CD4-positive, alpha-beta memory T cell (primary cell): ENCODE measurements around the gene PDZK1IP1. TPM values are rescaled to one million over a fixed set of nuclear protein-coding genes. Genes with fewer than 3 reads are reported as not detected.
"Not testable (repeated sequence)": the region's sequence is repeated elsewhere in the genome, so short reads cannot be mapped to it uniquely, and the experiment has no call there.

Experiments
- CTCF ChIA-PET: fragments of 350-600 bp; sonication (Branson Sonifier 250); formaldehyde crosslinking; loops from one replicate; lab custom pipeline; 2021; ENCODE audit warnings: inconsistent platforms; ENCODE audit not compliant: partially characterized antibody; lab: Charles Lee
- POLR2A ChIA-PET: fragments of 350-600 bp; sonication (Branson Sonifier 250); formaldehyde crosslinking; loops from one replicate; lab custom pipeline; 2021; ENCODE audit not compliant: partially characterized antibody; lab: Charles Lee
- DNase-seq, 5 donors: peaks; one replicate each; pipeline versions ENCODE4 v3.0.0 to v3.0.0-alpha.2; 2020 to 2022; ENCODE audit warnings: mixed read lengths in 1 of 5
- H3K27ac ChIP-seq: one replicate; pipeline ENCODE4 v1.7.0; 2013; ENCODE audit warnings: low read depth, low read length
- H3K27me3 ChIP-seq: 2 replicates; pipeline ENCODE4 v1.7.0; 2013; ENCODE audit warnings: mild to moderate bottlenecking, low read length, moderate library complexity; ENCODE audit not compliant: insufficient read depth
- H3K36me3 ChIP-seq: 2 replicates; pipeline ENCODE4 v1.7.0; 2013; ENCODE audit warnings: mild to moderate bottlenecking, low read length, moderate library complexity; ENCODE audit not compliant: insufficient read depth
- H3K4me1 ChIP-seq: 2 replicates; pipeline ENCODE4 v1.7.0; 2013; ENCODE audit warnings: mild to moderate bottlenecking, low read length, moderate library complexity; ENCODE audit not compliant: insufficient read depth
- H3K4me3 ChIP-seq, 2 donors: one replicate each; pipeline ENCODE4 v1.7.0; 2013; ENCODE audit warnings: low read length in 2 of 2, mild to moderate bottlenecking in 1 of 2
- H3K9me3 ChIP-seq, 2 donors: one replicate each; pipeline ENCODE4 v1.7.0; 2013; ENCODE audit warnings: low read length in 2 of 2, control low read depth in 1 of 2; ENCODE audit not compliant: control insufficient read depth in 1 of 2
- H3K27ac Mint-ChIP-seq, 7 donors: one replicate each; pipeline ENCODE4 v1.8.0; 2020 to 2021; ENCODE audit warnings: mixed read lengths in 7 of 7, mild to moderate bottlenecking in 6 of 7, inconsistent platforms in 3 of 7, moderate library complexity in 3 of 7
- H3K27me3 Mint-ChIP-seq, 2 donors: one replicate each; pipeline ENCODE4 v1.8.0; 2020 to 2021; ENCODE audit warnings: mixed read lengths in 2 of 2
- H3K36me3 Mint-ChIP-seq, 2 donors: one replicate each; pipeline ENCODE4 v1.8.0; 2020 to 2021; ENCODE audit warnings: mixed read lengths in 2 of 2, inconsistent platforms in 1 of 2, mild to moderate bottlenecking in 1 of 2
- H3K4me1 Mint-ChIP-seq, 4 donors: one replicate each; pipeline ENCODE4 v1.8.0; 2020 to 2021; ENCODE audit warnings: mixed read lengths in 4 of 4, mild to moderate bottlenecking in 1 of 4
- H3K4me3 Mint-ChIP-seq, 8 donors: one replicate each; pipeline ENCODE4 v1.8.0; 2020 to 2021; ENCODE audit warnings: mixed read lengths in 8 of 8, mild to moderate bottlenecking in 7 of 8, moderate library complexity in 6 of 8, inconsistent platforms in 3 of 8
- H3K9me3 Mint-ChIP-seq, 8 donors: one replicate each; pipeline ENCODE4 v1.8.0; 2020 to 2021; ENCODE audit warnings: mixed read lengths in 8 of 8, mild to moderate bottlenecking in 5 of 8, inconsistent platforms in 3 of 8, moderate library complexity in 1 of 8
- intact Hi-C: fragments of 100-400 bp; cut with micrococcal nuclease; formaldehyde crosslinking; loops from one replicate; pipeline ENCODE4 v1.15.1; 2023
- polyA plus RNA-seq, 2 donors: library from polyadenylated mRNA; unstranded; fragments of 300-500 nt; fragmentation: Illumina TruSeq; gene quantifications; one replicate each; pipeline ENCODE4 v1.2.3, GENCODE V29; 2021
- total RNA-seq, 2 experiments: library from RNA; stranded (reverse); gene quantifications; one replicate each; pipeline ENCODE4 v1.2.3, GENCODE V29; 2021

Gene PDZK1IP1
- total and polyA plus RNA-seq, 4 experiments from 2014 or later: not detected

DNA sequence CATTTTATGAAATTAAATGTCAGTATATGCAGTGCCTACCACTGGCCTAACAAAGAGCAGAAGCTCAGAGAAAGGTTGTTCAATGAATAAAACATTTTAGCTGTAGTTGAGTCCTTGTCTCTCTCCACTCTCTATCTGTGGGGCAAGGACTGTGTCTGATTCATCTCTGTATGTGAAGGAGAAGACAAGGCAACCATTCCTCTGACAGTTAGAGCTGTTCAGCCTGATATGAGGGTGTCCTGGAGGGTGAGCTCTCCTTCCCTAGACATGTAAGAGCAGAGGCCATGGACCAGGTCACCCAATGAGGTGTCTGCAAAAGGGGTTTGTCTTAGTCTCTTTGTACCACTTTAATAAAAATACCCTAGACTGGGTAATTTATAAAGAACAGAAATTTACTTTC, 4.5 kb upstream of the PDZK1IP1 start:
- Mint-ChIP-seq H3K27ac (no peak overlapping the region), H3K9me3 (peaks cover 0 to 2% (median 0%) of the 10 kb centered on the region in 8 donors), H3K4me1 (peaks cover 0 to 4% (median 4%) of the 10 kb centered on the region in 4 donors), H3K36me3 (no peaks in the 10 kb centered on the region), H3K4me3 (no peak overlapping the region), H3K27me3 (peaks cover 23 to 25% of the 10 kb centered on the region in 2 donors)
- H3K4me3 ChIP-seq: no peak overlapping the region
- no peak overlapping the region for H3K27ac ChIP-seq
- ChIA-PET POLR2A (no interaction called here), CTCF (interaction anchor here (0.9 to 8.8 kb wide), 15 partner anchors 8 to 517 kb away, joined by 3 to 169 read pairs (median 4); no protein-coding TSS in a partner anchor)
- no peak for DNase-seq
- intact Hi-C loops: loop anchor here (5.0 kb wide), 1 partner anchor 533 kb away; no protein-coding TSS in a partner anchor
- H3K4me1 ChIP-seq: no peaks in the 10 kb centered on the region
- no peaks in the 10 kb centered on the region for H3K9me3 ChIP-seq
- H3K27me3 ChIP-seq: no peaks in the 10 kb centered on the region
- H3K36me3 ChIP-seq: no peaks in the 10 kb centered on the region

- DNase-seq, H3K36me3 Mint-ChIP-seq, H3K27ac ChIP-seq, H3K27me3 ChIP-seq, POLR2A ChIA-PET, H3K9me3 Mint-ChIP-seq, H3K9me3 ChIP-seq, H3K4me1 ChIP-seq, H3K4me3 ChIP-seq, H3K4me3 Mint-ChIP-seq, H3K4me1 Mint-ChIP-seq, H3K36me3 ChIP-seq: not testable (repeated sequence)
- peaks cover 15 to 17% of the 10 kb centered on the region in 2 donors for H3K27me3 Mint-ChIP-seq
- H3K27ac Mint-ChIP-seq: peak overlapping the region in 1 of 7 donors; percentile 26
- intact Hi-C loops: loop anchor here (1.0 to 5.0 kb wide), 5 partner anchors 70 to 534 kb away; no protein-coding TSS in a partner anchor
- CTCF ChIA-PET: interaction anchor here (0.6 to 8.8 kb wide), 29 partner anchors 9 to 533 kb away, joined by 3 to 169 read pairs (median 4); partner anchors contain the start of gene FOXD2
Observed at GRCh38 chr1:47193496-47193895, 3.7 kb upstream of the PDZK1IP1 start.

DNA sequence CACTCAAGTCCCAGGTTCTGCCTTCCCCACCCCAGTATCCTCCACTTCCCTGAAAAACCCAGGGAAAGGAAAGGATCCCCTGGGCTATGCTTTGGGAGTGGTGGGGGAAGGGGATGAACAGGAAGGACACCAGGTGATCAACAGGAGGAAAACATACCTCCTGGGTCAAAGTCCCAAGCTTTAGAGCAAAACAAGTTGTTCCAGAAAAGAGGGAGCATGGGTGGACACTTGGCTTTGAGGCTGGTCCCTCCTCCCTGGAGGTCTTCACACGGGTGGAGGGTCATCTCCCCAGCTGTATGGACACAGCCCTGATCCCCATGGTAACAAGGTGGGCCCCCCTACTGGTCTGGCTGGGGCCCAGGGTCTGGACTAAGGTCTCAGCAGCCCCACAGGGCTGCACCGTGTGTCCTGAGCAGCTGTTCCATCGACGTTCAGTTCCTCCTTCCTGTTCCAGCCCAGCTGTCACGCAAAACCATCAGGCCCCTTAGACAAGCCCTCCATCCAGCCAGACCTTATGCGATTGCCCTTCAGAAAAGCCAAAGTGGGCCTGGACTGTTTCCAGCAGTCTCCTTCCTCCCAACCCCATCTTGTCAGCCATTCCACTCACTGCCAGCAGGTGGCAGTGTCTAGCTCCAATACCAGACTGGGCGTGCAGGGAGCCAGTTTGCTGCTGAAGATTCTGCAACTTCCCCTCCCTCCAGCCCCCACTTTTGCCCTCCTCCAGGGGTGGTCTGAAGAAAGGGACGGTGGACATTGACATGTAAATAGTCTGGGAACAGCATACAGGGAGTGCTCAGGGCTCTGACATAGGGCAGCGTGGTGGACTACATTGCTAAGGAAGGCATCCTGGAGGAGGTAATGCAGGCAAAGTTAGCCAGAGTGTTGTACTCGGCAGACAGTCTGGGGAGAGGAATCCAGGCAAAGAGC, 2.9 kb upstream of the PDZK1IP1 start:
- Mint-ChIP-seq H3K4me3 (no peak overlapping the region), H3K9me3 (no peaks in the 10 kb centered on the region), H3K4me1 (peaks cover 0 to 4% (median 4%) of the 10 kb centered on the region in 4 donors), H3K36me3 (no peaks in the 10 kb centered on the region), H3K27ac (no peak overlapping the region), H3K27me3 (peaks cover 7 to 9% of the 10 kb centered on the region in 2 donors)
- Histone ChIP-seq H3K36me3 (no peaks in the 10 kb centered on the region), H3K9me3 (no peaks in the 10 kb centered on the region), H3K4me3 (no peak overlapping the region), H3K27ac (no peak overlapping the region), H3K4me1 (no peaks in the 10 kb centered on the region), H3K27me3 (no peaks in the 10 kb centered on the region)
- intact Hi-C loops: loop anchor here (1.0 to 5.0 kb wide), 5 partner anchors 71 to 535 kb away; no protein-coding TSS in a partner anchor
- DNase-seq: peak; percentile 42 to 59 (median 53)
- ChIA-PET POLR2A (interaction anchor here (0.8 kb wide), 1 partner anchor 14 kb away, joined by 4 read pairs; no protein-coding TSS in a partner anchor), CTCF (interaction anchor here (0.6 to 8.8 kb wide), 29 partner anchors 10 to 534 kb away, joined by 3 to 169 read pairs (median 3); partner anchors contain the start of gene FOXD2)

- no peaks in the 10 kb centered on the region for H3K36me3 ChIP-seq
- peak overlapping the region in 1 of 7 donors; percentile 54 for H3K27ac Mint-ChIP-seq
- H3K27me3 ChIP-seq: no peaks in the 10 kb centered on the region
- no peak overlapping the region for H3K4me3 Mint-ChIP-seq
- CTCF ChIA-PET: interaction anchor here (1.0 to 8.8 kb wide), 10 partner anchors 10 to 534 kb away, joined by 3 to 169 read pairs (median 14); no protein-coding TSS in a partner anchor
- no peak overlapping the region for H3K27ac ChIP-seq
- DNase-seq: no peak
- no peaks in the 10 kb centered on the region for H3K4me1 ChIP-seq
- H3K27me3 Mint-ChIP-seq: peaks cover 6 to 8% of the 10 kb centered on the region in 2 donors
- no peaks in the 10 kb centered on the region for H3K9me3 ChIP-seq
- H3K36me3 Mint-ChIP-seq: no peaks in the 10 kb centered on the region
- POLR2A ChIA-PET: interaction anchor here (0.8 kb wide), 1 partner anchor 13 kb away, joined by 4 read pairs; no protein-coding TSS in a partner anchor
- intact Hi-C loops: loop anchor here (5.0 kb wide), 1 partner anchor 535 kb away; no protein-coding TSS in a partner anchor
- H3K4me3 ChIP-seq: no peak overlapping the region
- no peaks in the 10 kb centered on the region for H3K9me3 Mint-ChIP-seq
- H3K4me1 Mint-ChIP-seq: peaks cover 0 to 4% (median 4%) of the 10 kb centered on the region in 4 donors
Observed at GRCh38 chr1:47191940-47192457, 2.2 kb upstream of the PDZK1IP1 start.

DNA sequence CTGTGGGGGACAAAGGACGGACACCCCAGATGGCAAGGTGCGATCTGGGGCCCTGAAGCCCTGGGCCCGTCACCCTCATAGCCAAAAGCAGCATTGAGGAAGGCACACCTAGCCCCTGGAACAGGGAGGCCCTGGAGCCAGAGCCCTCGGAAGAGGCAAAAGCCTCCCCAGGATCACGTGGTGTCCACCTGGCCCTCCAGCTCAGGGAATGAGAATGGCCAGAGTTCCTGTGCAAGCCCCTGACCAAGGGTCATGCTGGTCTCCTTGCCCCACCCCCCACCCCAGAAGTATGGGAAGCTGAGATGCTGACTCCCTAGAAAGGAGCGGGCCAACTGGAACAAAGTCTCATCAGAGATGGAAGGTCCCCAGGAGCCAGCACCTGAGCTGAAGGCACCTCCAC, 1.0 kb upstream of the PDZK1IP1 start:
- ChIA-PET POLR2A (no interaction called here), CTCF (interaction anchor here (1.4 to 8.8 kb wide), 4 partner anchors 12 to 535 kb away, joined by 7 to 169 read pairs (median 40); no protein-coding TSS in a partner anchor)
- no peak for DNase-seq
- H3K4me1 Mint-ChIP-seq: peaks cover 0 to 4% (median 4%) of the 10 kb centered on the region in 4 donors
- no peaks in the 10 kb centered on the region for H3K9me3 Mint-ChIP-seq
- H3K9me3 ChIP-seq: no peaks in the 10 kb centered on the region
- intact Hi-C loops: loop anchor here (5.0 kb wide), 1 partner anchor 536 kb away; no protein-coding TSS in a partner anchor
- H3K27me3 ChIP-seq: no peaks in the 10 kb centered on the region
- H3K27ac ChIP-seq: no peak overlapping the region
- no peak overlapping the region for H3K27ac Mint-ChIP-seq
- H3K36me3 Mint-ChIP-seq: no peaks in the 10 kb centered on the region
- no peaks in the 10 kb centered on the region for H3K4me1 ChIP-seq
- no peaks in the 10 kb centered on the region for H3K36me3 ChIP-seq
- peaks cover 6% of the 10 kb centered on the region in 2 donors for H3K27me3 Mint-ChIP-seq
- no peak overlapping the region for H3K4me3 Mint-ChIP-seq
- no peak overlapping the region for H3K4me3 ChIP-seq

GRCh38 chr1:47190509-47190855, 646 bp upstream of the PDZK1IP1 start:
- H3K9me3 Mint-ChIP-seq: no peaks in the 10 kb centered on the region
- no peaks in the 10 kb centered on the region for H3K36me3 ChIP-seq
- no peak overlapping the region for H3K4me3 ChIP-seq
- H3K4me1 Mint-ChIP-seq: peaks cover 0 to 4% (median 4%) of the 10 kb centered on the region in 4 donors
- CTCF ChIA-PET: interaction anchor here (0.9 to 8.8 kb wide), 3 partner anchors 12 to 246 kb away, joined by 3 to 169 read pairs (median 7); no protein-coding TSS in a partner anchor
- H3K4me3 Mint-ChIP-seq: no peak overlapping the region
- H3K27ac Mint-ChIP-seq: no peak overlapping the region
- H3K27me3 ChIP-seq: no peaks in the 10 kb centered on the region
- H3K4me1 ChIP-seq: no peaks in the 10 kb centered on the region
- no peak for DNase-seq
- intact Hi-C loops: loop anchor here (5.0 kb wide), 1 partner anchor 537 kb away; no protein-coding TSS in a partner anchor
- H3K27ac ChIP-seq: no peak overlapping the region
- no peaks in the 10 kb centered on the region for H3K36me3 Mint-ChIP-seq
- peaks cover 6% of the 10 kb centered on the region in 2 donors for H3K27me3 Mint-ChIP-seq
- POLR2A ChIA-PET: no interaction called here
- H3K9me3 ChIP-seq: no peaks in the 10 kb centered on the region
